ENCODE measurements around the gene UGT1A5.
"Not testable (repeated sequence)": the region's sequence is repeated elsewhere in the genome, so short reads cannot be mapped to it uniquely, and the experiment has no call there.

Gene UGT1A5

DNA sequence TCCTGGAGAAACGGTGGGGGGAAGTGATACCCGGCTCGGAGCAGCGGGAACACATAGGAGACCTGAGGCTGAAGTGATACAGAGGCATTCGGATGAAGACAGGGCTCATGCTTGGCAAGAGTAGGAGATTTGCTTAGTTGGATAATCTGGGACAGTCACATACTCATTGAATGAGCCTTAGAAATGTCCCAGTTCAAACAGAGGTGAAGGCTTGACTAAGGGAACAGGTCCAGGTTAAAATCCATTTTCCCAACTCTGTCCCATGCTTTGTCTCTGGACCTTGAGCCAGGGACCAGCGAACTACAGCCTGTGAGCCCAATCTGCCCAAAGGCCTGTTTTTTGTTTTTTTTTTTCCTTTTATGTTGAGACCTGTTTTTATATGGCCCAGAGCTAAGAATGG is 18.7 kb upstream of the UGT1A5 start:
- no peak for DNase-seq (ENCODE audit: low read depth)

GRCh38 chr2:233698740-233699139 is 14.0 kb upstream of the UGT1A5 start:
- DNase-seq (ENCODE audit: low read depth): no peak

- no peak for DNase-seq (ENCODE audit: low read depth)
These were observed 13.2 kb upstream of the UGT1A5 start for GRCh38 chr2:233699424-233700027.

DNA sequence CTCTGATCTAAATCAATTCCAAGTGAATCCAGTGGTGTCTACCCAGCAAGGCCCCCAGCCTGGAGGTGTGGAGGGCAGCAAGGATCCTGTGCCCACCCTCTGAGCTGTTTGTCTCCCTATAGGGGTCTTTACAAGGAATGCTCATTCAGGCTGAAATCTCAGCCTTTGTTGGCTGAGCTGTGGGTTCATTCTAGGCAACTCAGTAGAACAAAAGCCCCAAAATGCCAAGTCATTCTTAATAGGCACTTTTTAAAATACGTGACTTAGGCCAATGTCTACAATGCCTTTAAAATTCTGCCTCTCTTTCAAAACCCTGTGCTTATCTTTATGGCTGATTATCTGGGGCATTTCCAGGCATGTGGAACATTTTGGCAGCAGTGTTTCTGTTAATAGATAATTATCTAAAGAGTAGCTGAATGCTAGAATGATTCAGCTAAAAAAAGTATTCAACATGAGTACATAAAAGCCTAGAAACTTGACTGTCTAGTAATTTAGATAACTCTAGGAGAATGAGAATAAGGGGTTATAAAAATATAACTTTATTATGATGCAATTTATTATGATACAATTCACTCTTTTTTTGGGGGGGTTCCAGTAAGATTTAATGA is 12.6 kb upstream of the UGT1A5 start:
- DNase-seq (ENCODE audit: low read depth): no peak

DNA sequence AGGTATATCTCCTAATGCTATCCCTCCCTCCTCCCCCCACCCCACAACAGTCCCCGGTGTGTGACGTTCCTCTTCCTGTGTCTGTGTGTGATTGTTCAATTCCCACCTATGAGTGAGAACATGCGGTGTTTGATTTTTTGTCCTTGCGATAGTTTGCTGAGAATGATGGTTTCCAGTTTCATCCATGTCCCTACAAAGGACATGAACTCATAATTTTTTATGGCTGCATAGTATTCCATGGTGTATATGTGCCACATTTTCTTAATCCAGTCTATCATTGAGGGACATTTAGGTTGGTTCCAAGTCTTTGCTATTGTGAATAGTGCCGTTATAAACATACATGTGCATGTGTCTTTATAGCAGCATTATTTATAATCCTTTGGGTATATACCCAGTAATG is 11.9 kb upstream of the UGT1A5 start:
- not testable (repeated sequence) for DNase-seq (ENCODE audit: low read depth)

GRCh38 chr2:233702238-233702637 is 10.5 kb upstream of the UGT1A5 start:
- no peak for DNase-seq (ENCODE audit: low read depth)

DNA sequence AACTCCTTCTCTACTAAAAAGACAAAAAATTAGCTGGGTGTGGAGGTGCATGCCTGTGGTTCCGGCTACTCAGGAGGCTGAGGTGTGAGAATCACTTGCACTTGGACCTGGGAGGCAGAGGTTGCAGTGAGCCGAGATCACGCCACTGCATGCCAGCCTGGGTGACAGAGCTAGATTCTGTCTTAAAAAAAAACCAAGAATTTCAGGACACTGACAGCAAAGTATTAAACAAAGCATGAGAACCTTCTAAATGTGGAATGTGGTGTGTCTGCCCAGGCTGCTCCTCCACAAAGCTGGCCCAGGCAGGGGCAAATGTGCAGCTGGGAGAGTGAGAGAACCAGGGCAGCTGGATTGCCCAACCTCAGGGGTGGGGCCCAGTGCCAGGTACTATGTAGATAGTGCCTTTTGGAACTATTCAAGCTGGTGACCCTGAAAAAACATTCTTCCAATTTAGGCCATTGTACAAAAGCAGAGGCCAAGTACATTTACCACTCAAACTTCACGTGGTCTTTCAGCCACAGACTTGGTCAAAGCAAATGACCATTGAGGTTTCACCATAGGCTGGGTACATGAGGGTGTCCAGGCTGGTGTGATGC is 6.7 kb upstream of the UGT1A5 start:
- DNase-seq (ENCODE audit: low read depth): no peak

GRCh38 chr2:233706720-233707119 is 6.0 kb upstream of the UGT1A5 start:
- no peak for DNase-seq (ENCODE audit: low read depth)

- no peak for DNase-seq (ENCODE audit: low read depth)
These were observed 4.6 kb upstream of the UGT1A5 start for GRCh38 chr2:233707940-233708644.

- no peak for DNase-seq (ENCODE audit: low read depth)
These were observed 3.8 kb upstream of the UGT1A5 start for GRCh38 chr2:233708942-233709341.

GRCh38 chr2:233711312-233712008 is 1.2 kb upstream of the UGT1A5 start:
- DNase-seq (ENCODE audit: low read depth): peak; percentile 7

- DNase-seq (ENCODE audit: low read depth): no peak
These were observed 532 bp downstream of the UGT1A5 start for GRCh38 chr2:233713262-233713615.

GRCh38 chr2:233714121-233714520 is 1.4 kb downstream of the UGT1A5 start:
- no peak for DNase-seq (ENCODE audit: low read depth)

- DNase-seq (ENCODE audit: low read depth): no peak
These were observed 5.8 kb downstream of the UGT1A5 start, which contains the start of gene UGT1A4 for GRCh38 chr2:233718552-233718951. TSS of gene UGT1A4 (plus strand) at chr2:233718736. CDS start at chr2:233718821, 85 bp downstream.

DNA sequence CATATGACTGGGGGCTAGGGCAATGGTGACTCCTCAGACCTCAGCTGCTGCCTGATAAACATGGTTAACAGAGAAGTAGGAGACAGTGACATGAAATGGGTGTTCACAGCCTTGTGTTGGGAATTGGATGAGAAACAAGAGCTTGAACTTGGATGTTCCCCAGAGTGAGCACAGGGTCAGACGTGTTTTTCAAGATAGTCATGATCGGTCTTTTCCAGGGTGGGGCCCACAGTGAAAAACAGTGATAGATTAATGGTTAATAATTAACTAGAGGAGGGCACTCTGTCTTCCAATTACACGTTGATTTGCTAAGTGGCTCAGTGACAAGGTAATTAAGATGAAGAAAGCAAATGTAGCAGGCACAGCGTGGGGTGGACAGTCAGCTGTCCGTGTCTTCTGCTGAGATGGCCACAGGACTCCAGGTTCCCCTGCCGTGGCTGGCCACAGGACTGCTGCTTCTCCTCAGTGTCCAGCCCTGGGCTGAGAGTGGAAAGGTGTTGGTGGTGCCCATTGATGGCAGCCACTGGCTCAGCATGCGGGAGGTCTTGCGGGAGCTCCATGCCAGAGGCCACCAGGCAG is 16.1 kb downstream of the UGT1A5 start, which contains the start of gene UGT1A3:
UGT1A3 (plus strand) TSS at position 320 of the 579 bp plus-strand sequence; CDS start at position 405, 85 bp downstream.
- no peak for DNase-seq (ENCODE audit: low read depth)

GRCh38 chr2:233736868-233737653 is 24.4 kb downstream of the UGT1A5 start:
- DNase-seq (ENCODE audit: low read depth): not testable (repeated sequence)

GRCh38 chr2:233740870-233741269 is 28.2 kb downstream of the UGT1A5 start:
- no peak for DNase-seq (ENCODE audit: low read depth)

DNA sequence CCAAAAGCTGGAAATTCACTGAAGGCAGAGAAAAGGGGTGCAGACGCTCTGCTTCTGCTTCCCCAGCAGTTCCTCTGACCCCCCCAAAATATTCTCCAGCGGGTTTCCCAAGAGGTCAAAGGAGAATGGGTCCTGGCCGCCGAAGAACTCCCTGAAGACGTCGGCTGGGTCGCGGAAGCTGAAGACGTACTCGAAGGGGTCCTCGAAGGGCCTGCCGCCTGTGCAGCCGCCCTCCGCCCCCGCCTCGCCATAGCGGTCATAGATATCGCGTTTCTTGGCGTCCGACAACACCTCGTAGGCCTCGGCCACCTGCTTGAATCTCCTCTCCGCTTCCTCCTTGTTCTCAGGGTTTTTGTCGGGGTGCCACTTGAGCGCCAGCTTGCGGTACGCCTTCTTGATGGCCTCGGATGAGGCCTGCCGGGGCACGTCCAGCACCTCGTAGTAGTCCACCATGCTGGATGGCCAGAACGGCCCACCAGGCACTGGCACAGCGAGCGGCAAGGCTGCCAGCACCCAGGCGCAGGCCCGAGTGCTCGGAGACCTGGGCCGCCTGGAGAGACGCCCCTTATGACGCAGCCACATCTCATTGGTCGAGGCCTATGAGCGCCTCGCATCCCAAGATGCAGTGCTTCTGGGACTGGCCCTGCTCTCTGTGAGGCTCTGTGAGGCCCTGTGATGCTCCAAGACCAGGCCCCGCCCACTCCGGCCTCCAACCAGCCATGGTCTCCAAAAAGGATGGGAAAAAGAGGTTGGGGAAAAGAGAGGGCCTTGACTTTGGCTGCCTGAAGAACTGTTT is 31.0 kb downstream of the UGT1A5 start:
- DNase-seq (ENCODE audit: low read depth): no peak

GRCh38 chr2:233745073-233745755 is 32.5 kb downstream of the UGT1A5 start:
- DNase-seq (ENCODE audit: low read depth): no peak

GRCh38 chr2:233745838-233746237 is 33.1 kb downstream of the UGT1A5 start:
- DNase-seq (ENCODE audit: low read depth): not testable (repeated sequence)

All from T-helper 22 cell (primary cell).